Eye (tissue), 1 donor: ENCODE results near the gene ZSWIM1.

Experiments used
- DNase-seq: peaks from one replicate; pipeline ENCODE4 v3.0.0-alpha.2; 2015

ZSWIM1 gene

DNA sequence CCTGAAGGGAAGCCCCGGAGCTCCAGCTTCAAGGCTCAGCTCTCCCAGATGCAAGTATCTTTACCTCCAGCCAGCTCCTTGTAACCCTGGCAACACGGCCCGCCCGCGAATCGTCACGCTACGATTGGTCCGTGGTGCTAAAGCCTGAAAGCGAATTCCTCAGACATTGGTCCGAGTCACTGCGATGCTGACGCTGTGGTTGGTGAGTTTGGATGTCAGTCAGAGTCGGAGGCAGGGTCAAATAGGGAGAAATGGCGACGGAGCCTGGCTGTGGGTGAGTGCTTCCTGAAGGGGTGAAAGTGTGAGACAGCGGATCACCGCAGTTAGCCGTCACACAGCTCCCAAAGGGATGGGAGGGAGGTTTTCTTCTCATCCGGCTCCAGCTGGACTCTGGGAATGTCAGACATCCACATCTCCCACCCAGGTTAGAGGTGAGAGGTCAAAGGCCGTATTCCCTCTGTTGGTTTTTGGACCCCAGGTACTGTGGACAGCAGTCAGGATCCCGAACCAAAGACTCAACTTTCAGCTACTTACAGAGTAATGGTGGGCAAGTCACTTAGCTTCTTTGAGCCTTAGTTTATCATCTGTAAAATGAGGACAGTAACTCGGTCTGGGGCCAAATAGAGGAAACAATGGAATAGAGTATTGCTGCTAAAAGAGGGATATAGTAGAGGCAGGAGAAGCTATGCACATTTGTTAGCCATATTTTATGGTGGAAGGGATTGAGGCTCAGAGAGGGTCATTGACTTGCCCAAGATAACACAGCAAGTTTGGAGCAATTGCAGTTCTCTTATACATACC lies at the start of gene ZSWIM1:
ZSWIM1 (plus strand) TSS at position 240 of the 801 bp plus-strand sequence. CDS start 1,366 bp downstream, outside the sequence.
- DNase-seq = peak; percentile 100

DNA sequence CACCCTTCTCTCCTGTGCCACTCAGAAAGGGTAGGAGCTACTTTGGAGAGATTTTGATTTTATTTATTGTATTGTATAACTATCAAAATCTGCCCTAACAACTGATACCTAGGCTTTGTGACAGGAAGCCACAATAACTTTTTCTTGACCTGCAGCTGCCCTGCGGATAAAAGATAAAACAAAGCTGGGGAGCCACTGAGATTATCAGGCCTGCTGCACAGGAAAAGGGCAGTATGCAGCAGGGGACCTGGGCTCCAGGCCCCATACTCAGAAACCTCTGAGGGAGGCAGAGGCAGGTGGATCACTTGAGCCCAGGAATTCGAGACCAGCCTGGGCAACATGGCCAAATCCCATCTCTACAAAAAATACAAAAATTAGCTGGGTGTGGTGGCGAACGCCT lies 48.4 kb upstream of the ZSWIM1 start:
- no peak for DNase-seq

DNA sequence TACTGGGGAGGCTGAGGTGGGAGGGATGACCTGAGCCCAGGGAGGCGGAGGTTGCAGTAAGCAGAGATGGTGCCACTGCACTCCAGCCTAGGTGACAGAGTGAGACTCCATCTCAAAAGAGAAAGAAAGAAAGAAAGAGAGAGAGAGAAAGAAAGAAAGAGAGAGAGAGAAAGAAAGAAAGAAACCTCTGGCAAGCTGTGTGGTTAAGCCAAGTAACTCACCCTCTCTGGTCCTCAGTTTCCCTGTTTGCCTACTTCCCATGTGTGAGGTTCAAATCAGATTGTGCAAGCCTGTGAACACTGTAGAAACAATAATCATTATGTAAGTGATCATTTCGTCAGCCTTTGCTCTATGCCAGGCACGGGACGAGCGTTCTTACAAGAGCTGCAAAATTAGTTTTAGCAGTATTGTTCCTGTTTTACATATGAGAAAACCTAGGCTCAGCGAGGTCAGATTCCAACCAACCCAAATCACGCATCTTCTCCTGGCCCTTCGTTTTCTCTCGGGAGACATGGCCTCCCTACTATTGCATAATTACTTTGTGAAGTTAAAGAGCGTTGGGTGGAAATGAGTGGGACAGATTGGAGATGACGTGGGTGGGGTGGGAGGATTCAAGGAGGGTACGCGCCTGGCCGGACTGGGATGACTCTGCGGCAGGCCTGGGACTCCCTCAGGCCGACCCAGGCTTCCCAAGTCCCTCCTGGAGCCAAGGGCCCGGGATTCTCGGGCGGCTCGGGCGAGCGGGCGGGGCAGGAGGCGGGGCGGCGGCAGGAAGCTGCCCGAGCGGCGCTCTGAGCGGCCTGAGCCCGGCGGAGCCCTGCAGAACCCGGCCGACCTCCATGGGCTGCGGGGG lies 47.8 kb upstream of the ZSWIM1 start, which contains the start of gene SNX21:
SNX21 (plus strand) TSS at position 770 of the 853 bp plus-strand sequence. CDS start 121 bp downstream, outside the sequence.
- DNase-seq = peak; percentile 89

DNA sequence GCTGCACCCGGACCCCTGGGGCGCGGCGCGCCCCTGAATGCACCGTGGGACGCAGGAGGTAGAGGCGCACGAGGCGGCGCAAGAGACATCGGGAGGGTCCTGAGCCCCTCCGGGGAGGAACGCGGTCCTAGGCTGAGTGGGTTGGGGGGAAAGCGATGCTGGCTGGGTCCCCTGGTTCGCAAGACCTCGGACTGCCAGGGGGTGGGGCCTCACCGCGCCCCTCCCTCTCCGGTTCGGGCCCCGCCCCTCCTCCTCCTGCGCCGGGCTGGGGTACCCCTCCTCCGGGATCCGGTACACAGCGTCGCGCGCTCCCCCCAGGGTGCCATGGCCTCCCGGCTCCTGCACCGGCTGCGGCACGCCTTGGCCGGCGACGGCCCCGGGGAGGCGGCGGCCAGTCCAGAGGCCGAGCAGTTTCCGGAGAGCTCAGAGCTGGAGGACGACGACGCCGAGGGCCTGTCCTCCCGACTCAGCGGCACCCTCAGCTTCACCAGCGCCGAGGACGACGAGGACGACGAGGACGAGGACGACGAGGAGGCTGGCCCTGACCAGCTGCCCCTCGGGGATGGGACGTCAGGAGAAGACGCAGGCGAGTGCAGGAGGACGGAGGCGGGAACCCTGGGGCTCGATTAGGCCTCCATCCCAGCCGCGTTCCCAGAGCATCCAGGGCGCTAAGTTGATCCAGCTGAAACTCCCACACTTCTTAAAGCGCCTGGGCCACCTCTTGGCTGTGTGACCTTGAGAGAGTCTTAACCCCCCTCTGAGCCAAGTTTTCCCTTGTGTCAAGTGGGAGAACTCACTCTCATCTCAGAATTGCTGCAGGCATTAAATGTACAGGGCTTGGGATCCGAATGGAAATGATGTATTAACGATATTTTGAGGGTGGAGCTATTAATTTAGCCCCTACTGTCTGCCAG lies 46.9 kb upstream of the ZSWIM1 start:
- peak; percentile 91 for DNase-seq

DNA sequence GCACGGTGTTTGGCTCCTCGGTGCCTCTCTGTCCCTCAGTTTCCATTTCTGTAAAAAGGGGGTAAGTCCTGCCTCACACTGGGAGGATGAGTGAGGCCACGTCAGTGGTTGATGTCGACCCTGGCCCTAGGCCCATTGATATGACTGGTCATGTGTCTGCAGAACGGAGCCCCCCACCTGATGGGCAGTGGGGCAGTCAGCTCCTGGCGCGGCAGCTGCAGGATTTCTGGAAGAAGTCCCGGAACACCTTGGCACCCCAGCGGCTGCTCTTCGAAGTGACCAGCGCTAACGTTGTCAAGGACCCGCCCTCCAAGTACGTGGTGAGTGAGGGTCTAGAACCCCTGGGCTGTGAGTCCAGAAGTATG lies 46.2 kb upstream of the ZSWIM1 start:
- no peak for DNase-seq

DNA sequence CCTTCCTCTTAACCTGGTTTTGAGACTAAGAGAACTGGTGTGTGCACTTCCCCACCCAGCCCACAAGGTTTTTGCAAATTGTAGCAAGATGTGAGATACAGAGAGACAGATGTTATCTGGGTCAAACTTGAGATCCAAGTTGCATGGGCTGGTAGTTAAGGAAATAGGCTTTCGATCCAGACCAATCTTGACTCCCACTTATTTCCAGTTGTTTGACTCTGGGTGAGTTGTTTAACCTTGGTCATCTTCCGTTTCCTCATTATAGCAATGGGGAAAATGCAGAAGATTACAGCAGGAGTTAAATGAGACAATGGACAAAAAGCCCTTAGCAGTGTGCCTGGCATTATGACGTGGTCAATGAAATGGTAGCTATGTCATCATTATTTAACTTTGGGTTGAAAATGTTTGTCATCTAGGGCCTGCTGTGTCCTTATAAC lies 45.7 kb upstream of the ZSWIM1 start:
- peak; percentile 7 for DNase-seq

DNA sequence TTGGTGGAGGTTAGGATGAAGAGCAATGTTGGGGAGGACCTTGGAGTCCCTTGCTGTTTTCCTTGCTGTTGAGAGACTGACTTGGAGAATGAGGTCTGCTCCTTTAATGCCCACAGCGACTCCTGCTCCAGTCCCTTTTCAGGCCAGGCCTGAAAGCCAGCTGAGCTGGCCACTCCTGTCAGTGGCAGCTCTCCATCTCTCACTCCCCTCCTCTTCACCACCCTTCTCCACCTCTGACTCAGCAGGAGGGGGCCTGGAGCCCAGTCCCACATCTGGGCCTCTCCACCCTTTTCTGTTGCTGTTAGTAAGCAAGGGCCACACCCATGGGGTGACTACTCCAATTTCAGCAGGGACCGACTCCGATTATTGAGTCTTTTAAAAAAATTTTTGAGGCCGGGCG lies 45.2 kb upstream of the ZSWIM1 start:
- DNase-seq = no peak

DNA sequence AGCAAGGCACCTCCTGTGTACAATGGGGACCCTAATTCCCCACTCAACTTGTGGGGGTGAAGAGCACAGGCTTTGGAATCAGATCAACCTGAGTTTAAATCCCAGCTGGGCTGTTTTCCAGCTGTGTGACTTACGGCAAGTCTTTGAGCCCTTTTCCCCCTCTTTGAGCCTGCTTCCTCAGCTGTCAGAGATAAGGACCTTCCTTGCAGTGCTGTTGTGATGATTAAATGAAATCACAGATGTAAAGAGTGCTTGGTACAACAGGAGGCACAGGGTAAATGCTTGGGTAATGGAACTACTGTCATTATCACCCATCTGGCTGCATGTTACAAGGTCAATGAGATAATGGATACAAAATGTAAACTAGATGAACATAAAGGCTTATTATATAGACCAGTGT lies 44.2 kb upstream of the ZSWIM1 start:
- no peak for DNase-seq

DNA sequence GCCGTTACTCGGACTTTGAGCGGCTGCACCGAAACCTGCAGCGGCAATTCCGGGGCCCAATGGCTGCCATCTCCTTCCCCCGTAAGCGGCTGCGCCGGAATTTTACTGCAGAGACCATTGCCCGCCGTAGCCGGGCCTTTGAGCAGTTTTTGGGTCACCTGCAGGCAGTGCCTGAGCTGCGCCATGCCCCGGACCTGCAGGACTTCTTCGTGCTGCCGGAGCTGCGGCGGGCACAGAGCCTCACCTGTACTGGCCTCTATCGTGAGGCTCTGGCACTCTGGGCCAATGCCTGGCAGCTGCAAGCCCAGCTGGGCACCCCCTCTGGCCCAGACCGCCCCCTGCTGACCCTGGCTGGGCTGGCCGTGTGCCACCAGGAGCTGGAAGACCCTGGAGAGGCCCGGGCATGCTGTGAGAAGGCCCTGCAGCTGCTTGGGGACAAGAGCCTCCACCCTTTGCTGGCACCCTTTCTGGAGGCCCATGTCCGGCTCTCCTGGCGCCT lies 40.3 kb upstream of the ZSWIM1 start:
- no peak for DNase-seq

DNA sequence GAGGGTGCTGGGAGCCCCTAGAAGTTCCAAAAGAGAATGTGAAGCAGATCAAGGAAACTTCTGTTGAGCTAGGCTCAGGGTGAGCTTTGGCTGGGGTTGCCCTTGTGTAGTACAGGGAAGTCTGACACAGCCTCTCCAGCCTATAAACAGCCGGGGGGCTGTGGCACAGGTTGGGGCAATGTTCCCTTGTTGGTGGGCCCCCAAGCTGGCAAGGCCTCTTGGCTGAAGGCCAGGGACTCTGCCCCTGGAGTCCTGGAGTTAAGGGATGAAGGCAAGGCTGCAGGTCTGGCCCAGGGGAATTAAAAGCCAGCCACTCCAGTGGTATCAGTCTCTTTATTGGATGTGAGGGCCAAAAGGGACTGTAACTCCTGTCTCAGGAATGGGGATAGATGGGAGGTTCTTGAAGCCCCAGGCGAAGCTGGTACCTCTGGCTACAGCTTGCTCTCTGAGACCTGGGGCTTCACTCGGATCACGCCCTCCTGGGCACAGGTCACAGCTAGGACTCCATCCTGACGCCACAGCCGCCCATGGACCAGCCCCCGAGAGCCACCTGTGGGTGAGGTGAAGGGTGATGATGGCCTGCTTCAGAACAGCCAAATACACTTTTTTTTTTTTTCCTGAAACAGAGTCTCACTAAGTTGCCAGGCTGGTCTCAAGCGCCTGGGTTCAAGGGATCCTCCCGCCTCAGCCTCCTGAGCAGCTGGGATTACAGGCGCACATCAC lies 39.5 kb upstream of the ZSWIM1 start:
- no peak for DNase-seq

DNA sequence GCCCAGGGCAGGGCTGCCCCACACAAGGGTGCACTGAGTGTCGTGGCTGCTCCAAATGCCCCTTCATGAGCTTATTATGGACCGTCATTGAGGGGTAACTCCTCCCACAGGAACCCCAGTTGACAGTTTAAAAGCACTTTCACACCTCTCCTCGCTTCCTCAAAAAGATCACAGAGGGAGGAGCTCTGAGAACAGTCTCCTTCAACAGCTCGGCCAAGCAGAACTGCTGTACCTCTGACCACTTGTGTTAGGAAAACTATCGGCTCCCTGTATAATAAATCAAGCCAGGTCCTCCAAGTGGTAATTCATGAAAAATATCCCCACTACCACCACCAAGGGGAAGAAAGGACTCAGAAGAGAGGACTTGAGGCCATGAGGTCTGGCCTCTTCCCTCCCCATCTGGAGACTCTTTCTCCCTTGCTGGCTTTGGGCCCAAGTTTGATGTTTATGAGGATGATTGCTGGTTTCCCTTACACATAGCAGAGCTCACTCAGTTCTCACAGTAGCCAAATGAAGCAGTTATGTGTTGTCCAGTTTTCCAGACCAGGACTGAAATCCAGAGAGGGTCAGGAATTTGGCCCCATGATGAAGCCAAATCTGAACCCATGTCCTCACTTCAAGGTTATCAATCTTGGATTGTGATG lies 38.7 kb upstream of the ZSWIM1 start:
- DNase-seq = no peak

DNA sequence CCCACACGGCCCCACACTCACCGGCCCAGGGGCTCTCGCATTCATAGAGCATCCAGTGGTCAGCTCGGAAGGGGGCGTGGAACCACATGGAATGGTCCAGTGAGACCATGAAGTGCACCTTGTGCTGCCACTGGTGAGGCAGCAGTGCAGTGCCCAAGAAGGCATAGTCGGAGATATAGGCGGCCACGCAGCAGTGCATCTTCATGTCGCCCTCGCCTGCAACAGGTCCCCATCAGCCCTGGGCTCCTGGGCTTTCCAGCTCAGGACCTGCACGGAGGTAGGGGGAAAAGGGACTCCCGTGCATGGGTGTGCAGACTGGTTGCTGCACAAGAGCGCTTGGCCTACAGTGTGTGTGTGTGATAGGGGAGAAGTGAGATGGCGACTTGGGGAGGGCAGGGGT lies 37.5 kb upstream of the ZSWIM1 start:
- DNase-seq = no peak

DNA sequence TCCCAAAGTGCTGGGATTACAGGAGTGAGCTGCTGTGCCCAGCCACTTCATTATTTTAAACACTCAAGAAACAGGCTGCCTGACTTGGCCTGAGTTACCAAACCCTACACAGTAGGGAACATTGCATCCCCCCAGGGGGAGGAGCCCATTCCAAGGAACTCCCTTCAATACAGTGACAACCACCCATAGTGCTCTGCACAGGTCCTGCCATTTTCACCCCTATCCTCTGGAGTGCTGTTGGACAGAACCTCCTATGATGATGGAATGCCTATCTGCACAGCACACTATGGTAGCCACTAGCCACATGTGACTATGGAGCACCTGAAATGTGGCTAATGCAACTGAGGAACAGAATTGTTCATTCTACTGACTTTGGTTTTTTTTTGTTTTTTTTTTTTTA lies 35.6 kb upstream of the ZSWIM1 start:
- DNase-seq = no peak

DNA sequence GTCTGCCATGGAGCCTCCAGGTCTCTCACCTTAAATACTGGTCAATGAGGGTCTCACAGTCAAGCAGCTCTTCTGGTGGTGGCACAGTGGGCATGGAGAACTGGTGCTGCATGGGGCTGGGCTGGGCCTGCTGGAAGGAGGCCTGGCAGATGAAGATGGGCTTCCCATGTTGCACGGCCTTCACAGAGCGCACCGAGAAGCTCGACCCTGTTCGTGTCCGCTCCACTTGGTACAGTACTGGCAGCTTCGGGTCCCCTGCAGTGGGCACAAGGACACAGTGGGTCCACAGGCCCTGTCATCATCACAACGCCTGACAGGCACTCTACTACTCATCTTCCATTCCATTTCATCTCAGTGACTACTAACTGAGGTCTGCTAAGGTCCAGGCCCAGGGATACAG lies 32.6 kb upstream of the ZSWIM1 start:
- DNase-seq = no peak

DNA sequence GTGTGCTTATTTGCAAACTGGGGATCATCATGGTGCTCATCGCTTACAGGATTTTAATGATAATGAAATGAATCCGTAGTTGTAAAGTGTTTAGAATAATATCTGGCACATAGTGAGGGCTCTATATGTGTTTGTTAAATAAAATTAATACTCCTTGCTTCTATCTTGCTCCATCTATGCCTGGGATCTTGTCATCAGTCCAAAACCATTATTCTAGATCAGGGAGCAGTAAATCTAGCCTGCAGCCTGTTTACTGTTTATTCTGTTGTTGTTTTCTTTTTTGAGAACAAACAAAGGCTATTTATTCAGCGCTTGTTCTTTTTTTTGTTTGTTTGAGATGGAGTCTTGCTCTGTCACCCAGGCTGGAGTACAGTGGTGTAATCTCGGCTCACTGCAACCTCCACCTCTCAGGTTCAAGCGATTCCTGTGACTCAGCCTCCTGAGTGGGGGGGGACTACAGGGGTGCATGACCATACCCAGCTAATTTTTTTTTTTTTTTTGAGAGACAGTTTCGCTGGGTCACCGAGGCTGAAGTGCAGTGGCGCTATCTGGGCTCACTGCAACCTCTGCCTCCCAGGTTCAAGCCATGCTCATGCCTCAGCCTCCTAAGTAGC lies 32.0 kb upstream of the ZSWIM1 start:
- no peak for DNase-seq

DNA sequence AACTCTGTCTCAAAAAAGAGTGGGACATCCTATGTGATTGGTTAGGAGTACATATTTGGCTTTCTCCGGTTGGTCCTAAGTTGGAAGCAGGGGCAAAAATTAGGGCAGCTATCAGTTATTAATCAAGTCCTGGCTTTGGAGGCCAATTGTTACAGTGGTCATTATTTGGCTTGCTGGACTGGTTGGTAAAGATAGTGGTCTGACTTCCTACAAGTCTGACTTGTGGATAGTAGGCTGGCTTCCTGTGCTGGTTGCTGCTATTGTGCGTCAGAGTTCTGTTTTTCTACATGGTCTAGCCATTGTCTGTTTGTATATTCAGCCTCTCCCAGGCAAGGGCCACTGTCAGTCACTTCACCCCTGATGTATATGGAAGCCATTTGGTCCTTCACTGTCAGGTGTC lies 30.8 kb upstream of the ZSWIM1 start:
- DNase-seq = no peak

DNA sequence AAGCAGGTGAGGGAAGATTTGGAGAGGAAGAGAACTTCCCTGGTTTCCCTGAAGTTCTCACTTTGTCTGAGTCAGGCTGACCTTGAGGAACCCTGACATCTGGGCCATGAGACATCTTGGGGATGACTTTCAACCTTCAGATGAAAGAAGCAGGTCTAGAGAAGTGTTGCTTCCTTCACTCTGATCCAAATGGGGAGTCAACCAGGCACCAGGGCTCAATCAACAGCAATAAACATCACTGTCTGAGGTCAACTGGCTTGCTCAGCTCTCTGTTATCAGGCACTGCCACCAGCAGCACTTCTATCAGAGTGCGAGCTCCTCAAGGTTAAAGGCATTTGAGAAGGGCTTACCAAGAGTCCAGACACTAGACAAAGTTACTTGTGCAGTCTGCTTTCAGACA lies 30.1 kb upstream of the ZSWIM1 start:
- no peak for DNase-seq

DNA sequence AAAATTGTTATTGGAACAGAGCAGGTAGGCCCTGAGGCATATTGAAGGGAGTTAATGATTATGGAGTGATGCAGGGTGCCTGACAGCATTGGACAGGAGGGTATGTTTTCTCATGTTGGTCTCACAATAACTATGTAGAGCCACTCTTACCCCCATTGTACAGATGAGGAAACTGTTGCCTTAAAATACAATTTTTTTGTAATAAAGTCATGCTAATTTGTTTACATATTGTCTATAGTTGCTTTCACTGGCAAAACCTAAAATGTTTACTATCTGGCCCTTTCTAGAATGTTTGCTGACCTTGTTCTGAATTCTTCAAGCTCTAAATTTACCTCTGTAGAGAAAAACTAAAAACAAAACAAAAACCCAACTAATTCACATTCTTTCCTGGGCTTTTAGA lies 29.5 kb upstream of the ZSWIM1 start:
- DNase-seq = no peak

DNA sequence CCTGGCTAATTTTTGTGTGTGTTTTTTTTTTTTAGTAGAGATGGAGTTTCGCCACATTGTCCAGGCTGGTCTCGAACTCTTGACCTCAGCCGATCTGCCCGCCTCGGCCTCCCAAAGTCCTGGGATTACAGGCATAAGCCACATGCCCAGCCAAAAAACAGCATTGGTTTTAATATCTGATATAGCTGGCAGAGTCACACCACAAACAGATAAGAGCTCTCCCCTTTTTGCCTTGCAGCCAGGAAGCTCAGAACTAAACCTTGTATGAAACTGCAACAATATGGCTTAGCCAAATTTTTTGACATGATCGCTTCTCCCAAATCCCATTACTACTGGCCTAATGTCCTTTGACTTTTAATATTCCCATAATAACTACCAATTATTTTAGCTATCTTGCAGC lies 28.7 kb upstream of the ZSWIM1 start:
- no peak for DNase-seq

DNA sequence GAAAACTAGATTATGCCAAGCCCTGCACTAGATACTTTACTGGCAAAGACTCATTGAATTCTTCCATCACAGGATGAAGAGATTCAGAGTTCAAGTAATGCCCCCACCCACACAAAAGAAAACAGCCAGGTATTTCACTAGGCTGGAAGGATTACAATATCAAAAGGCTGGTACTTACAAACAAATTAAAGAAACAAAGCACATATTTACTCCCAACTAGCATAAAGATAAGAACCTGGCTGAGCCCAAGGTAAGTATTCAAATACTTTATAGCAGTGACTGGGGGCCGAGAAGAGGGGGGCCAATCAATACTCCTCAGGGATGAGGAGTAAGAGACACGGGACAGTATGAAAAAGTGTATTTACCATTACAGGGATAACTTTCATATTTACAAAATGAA lies 27.5 kb upstream of the ZSWIM1 start:
- no peak for DNase-seq
